HG02571 (cell line): ENCODE data around the gene SMARCD2.
"Not testable (repeated sequence)": the region's sequence is repeated elsewhere in the genome, so short reads cannot be mapped to it uniquely, and the experiment has no call there.

Source experiments
- ATAC-seq: cut with Tn5 transposase; IDR thresholded peaks from one replicate; pipeline ENCODE4 v1.9.1; 2021; ENCODE audit warnings: mild to moderate bottlenecking, moderate library complexity; ENCODE audit not compliant: unreplicated experiment

The SMARCD2 gene

GRCh38 chr17:63842540-63843386, at the start of gene SMARCD2:
Gene SMARCD2 (minus strand): TSS chr17:63842685. CDS start chr17:63842674, 11 bp downstream.
- peak; percentile 77 for ATAC-seq

GRCh38 chr17:63889026-63889848, 46.8 kb upstream of the SMARCD2 start:
- ATAC-seq: not testable (repeated sequence)

- not testable (repeated sequence) for ATAC-seq
These were observed 42.6 kb upstream of the SMARCD2 start for GRCh38 chr17:63885119-63885518.

- ATAC-seq: not testable (repeated sequence)
These were observed 40.2 kb upstream of the SMARCD2 start for GRCh38 chr17:63882626-63883126.

- ATAC-seq: no peak
These were observed 39.6 kb upstream of the SMARCD2 start, which contains the start of gene GH2 for GRCh38 chr17:63881935-63882601. Gene GH2 (minus strand): TSS chr17:63881944. CDS start chr17:63881801, 143 bp downstream.

GRCh38 chr17:63881337-63881736, 38.9 kb upstream of the SMARCD2 start:
- ATAC-seq: not testable (repeated sequence)

- no peak for ATAC-seq
These were observed 38.2 kb upstream of the SMARCD2 start for GRCh38 chr17:63880706-63881105.

- ATAC-seq: not testable (repeated sequence)
These were observed 35.9 kb upstream of the SMARCD2 start for GRCh38 chr17:63878413-63878812.

GRCh38 chr17:63874693-63875092, 32.2 kb upstream of the SMARCD2 start:
- not testable (repeated sequence) for ATAC-seq

GRCh38 chr17:63874061-63874626, 31.7 kb upstream of the SMARCD2 start:
- ATAC-seq: not testable (repeated sequence)

- not testable (repeated sequence) for ATAC-seq
These were observed 31.1 kb upstream of the SMARCD2 start, which contains the start of gene CSH2 for GRCh38 chr17:63873577-63873976. Gene CSH2 (minus strand): TSS chr17:63873677. CDS start chr17:63873614, 63 bp downstream.

- ATAC-seq: not testable (repeated sequence)
These were observed 29.3 kb upstream of the SMARCD2 start for GRCh38 chr17:63871646-63872365.

GRCh38 chr17:63870292-63870665, 27.8 kb upstream of the SMARCD2 start:
- not testable (repeated sequence) for ATAC-seq

GRCh38 chr17:63869491-63870291, 27.2 kb upstream of the SMARCD2 start:
- not testable (repeated sequence) for ATAC-seq

- ATAC-seq: not testable (repeated sequence)
These were observed 24.1 kb upstream of the SMARCD2 start for GRCh38 chr17:63866625-63867024.

GRCh38 chr17:63859257-63859656, 16.8 kb upstream of the SMARCD2 start:
- no peak for ATAC-seq

- ATAC-seq: not testable (repeated sequence)
These were observed 13.9 kb upstream of the SMARCD2 start for GRCh38 chr17:63856425-63856824.

GRCh38 chr17:63855185-63855584, 12.7 kb upstream of the SMARCD2 start:
- no peak for ATAC-seq

GRCh38 chr17:63854709-63855108, 12.2 kb upstream of the SMARCD2 start:
- ATAC-seq: no peak
